Activated CD8-positive, alpha-beta T cell treated with anti-CD3 and anti-CD28 coated beads for 36 hours (primary cell): ENCODE data around the gene ABI1. TPM values are rescaled to one million over a fixed set of nuclear protein-coding genes. Genes with fewer than 3 reads are reported as not detected.

Experiments used
- ATAC-seq: fragments of 200-7000 bp; cut with Tn5 transposase; one replicate; pipeline ENCODE4 v1.10.0; 2021; ENCODE audit warnings: mild to moderate bottlenecking, moderate library complexity
- CTCF ChIA-PET: fragments of 350-600 bp; sonication (Branson Sonifier 250); formaldehyde crosslinking; loops from one replicate; lab custom pipeline; 2021; ENCODE audit warnings: antibody characterized with exemption; lab: Charles Lee
- POLR2A ChIA-PET: fragments of 350-600 bp; sonication (Branson Sonifier 250); formaldehyde crosslinking; loops from one replicate; lab custom pipeline; 2021; ENCODE audit warnings: antibody characterized with exemption; lab: Charles Lee
- DNase-seq: peaks from one replicate; pipeline ENCODE4 v3.0.0-alpha.2; 2020
- H3K27ac Mint-ChIP-seq: one replicate; pipeline ENCODE4 v1.8.0; 2021; ENCODE audit warnings: mild to moderate bottlenecking, mixed read lengths
- H3K27me3 Mint-ChIP-seq: one replicate; pipeline ENCODE4 v1.8.0; 2021; ENCODE audit warnings: mixed read lengths
- H3K36me3 Mint-ChIP-seq: one replicate; pipeline ENCODE4 v1.8.0; 2021; ENCODE audit warnings: low read depth, mixed read lengths
- H3K4me1 Mint-ChIP-seq: one replicate; pipeline ENCODE4 v1.8.0; 2021; ENCODE audit warnings: low read depth, mixed read lengths
- H3K4me3 Mint-ChIP-seq: one replicate; pipeline ENCODE4 v1.8.0; 2021; ENCODE audit warnings: mild to moderate bottlenecking, moderate library complexity, mixed read lengths
- H3K9me3 Mint-ChIP-seq: one replicate; pipeline ENCODE4 v1.8.0; 2021; ENCODE audit warnings: mixed read lengths
- CTCF ChIP-seq: fragments of 200-600 bp; IDR thresholded peaks from one replicate; pipeline ENCODE4 v1.8.0; 2022; ENCODE audit warnings: antibody characterized with exemption, mild to moderate bottlenecking
- intact Hi-C: fragments of 100-400 bp; cut with micrococcal nuclease; formaldehyde crosslinking; loops from one replicate; pipeline ENCODE4 v1.10.0; 2022
- total RNA-seq, 2 experiments: library from RNA; stranded (reverse); gene quantifications; one replicate each; pipeline ENCODE4 v1.2.3, GENCODE V29; 2021

Gene ABI1
- total RNA-seq, 2 experiments from 2014 or later: 32.4 to 37.2 TPM

- Mint-ChIP-seq H3K27me3 (no peaks in the 10 kb centered on the region), H3K4me3 (no peak overlapping the region), H3K27ac (no peak overlapping the region), H3K9me3 (peaks cover 4% of the 10 kb centered on the region), H3K36me3 (peaks cover 33% of the 10 kb centered on the region), H3K4me1 (peaks cover 48% of the 10 kb centered on the region)
- ChIA-PET CTCF (interaction anchor here (0.7 to 2.3 kb wide), 5 partner anchors 9 to 107 kb away, joined by 3 to 7 read pairs (median 3); no protein-coding TSS in a partner anchor), POLR2A (no interaction called here)
- intact Hi-C loops: no loop called here
- no peak for TF ChIP-seq CTCF
- ATAC-seq (no peak), DNase-seq (no peak)
Measured at GRCh38 chr10:26832960-26833359, 27.8 kb downstream of the ABI1 start.

- Mint-ChIP-seq H3K36me3 (peaks cover 33% of the 10 kb centered on the region), H3K4me3 (no peak overlapping the region), H3K4me1 (peaks cover 49% of the 10 kb centered on the region), H3K9me3 (peaks cover 4% of the 10 kb centered on the region), H3K27ac (no peak overlapping the region), H3K27me3 (no peaks in the 10 kb centered on the region)
- no peak for TF ChIP-seq CTCF
- DNase-seq: no peak
- ChIA-PET POLR2A (no interaction called here), CTCF (interaction anchor here (0.6 to 1.0 kb wide), 4 partner anchors 12 to 508 kb away, joined by 3 read pairs; no protein-coding TSS in a partner anchor)
- ATAC-seq: no peak
- intact Hi-C loops: no loop called here
Measured at GRCh38 chr10:26831936-26832335, 28.8 kb downstream of the ABI1 start.

DNA sequence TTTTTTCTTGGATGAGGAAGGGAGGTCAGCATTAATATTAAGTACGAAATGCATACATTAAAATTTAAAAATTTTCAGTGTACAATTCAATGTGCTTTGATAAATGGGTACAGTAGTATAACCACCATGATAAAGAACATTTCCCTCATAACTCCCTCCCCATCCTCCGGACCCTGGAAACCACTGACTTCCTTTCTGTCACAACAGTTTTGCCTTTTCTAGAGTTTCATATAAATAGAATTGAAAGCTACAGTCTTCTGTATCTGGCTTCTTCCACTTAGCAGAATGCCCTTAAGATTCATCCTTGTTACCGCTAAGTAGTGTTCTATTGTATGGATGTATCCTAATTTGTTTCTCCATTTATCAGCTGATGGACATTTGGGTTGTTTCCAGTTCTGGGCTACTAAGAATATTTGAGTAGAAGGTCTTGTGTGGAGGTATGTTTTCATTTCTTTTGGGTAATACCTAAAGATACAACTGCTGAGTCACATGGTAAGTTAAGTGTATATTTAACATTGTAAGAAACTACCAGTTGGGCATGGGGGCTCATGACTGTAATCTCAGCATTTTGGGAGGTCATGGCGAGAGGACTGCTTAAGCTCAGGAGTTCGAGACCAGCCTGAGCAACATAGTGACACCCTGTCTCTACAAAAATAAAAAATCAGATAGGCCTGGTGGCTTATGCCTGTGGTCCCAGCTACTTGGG, 30.8 kb downstream of the ABI1 start:
- POLR2A ChIA-PET: interaction anchor here (1.8 kb wide), 1 partner anchor 14 kb away, joined by 6 read pairs; no protein-coding TSS in a partner anchor
- peaks cover 23% of the 10 kb centered on the region for H3K36me3 Mint-ChIP-seq
- ATAC-seq: peak; percentile 39
- H3K4me1 Mint-ChIP-seq: peaks cover 52% of the 10 kb centered on the region
- intact Hi-C loops: no loop called here
- H3K4me3 Mint-ChIP-seq: no peak overlapping the region
- no peaks in the 10 kb centered on the region for H3K9me3 Mint-ChIP-seq
- H3K27me3 Mint-ChIP-seq: no peaks in the 10 kb centered on the region
- CTCF ChIA-PET: interaction anchor here (0.6 kb wide), 1 partner anchor 134 kb away, joined by 3 read pairs; no protein-coding TSS in a partner anchor
- H3K27ac Mint-ChIP-seq: peak overlapping the region; percentile 65
- no peak for DNase-seq
- TF ChIP-seq CTCF: no peak

GRCh38 chr10:26824015-26824690, 36.6 kb downstream of the ABI1 start:
- CTCF ChIA-PET: interaction anchor here (0.6 to 1.4 kb wide), 4 partner anchors 10 to 98 kb away, joined by 3 to 7 read pairs (median 4); partner anchors contain the start of gene ABI1
- Mint-ChIP-seq H3K36me3 (peaks cover 21% of the 10 kb centered on the region), H3K9me3 (peaks cover 3% of the 10 kb centered on the region), H3K27me3 (no peaks in the 10 kb centered on the region), H3K27ac (peak overlapping the region; percentile 8), H3K4me1 (peaks cover 58% of the 10 kb centered on the region), H3K4me3 (no peak overlapping the region)
- intact Hi-C loops: no loop called here
- TF ChIP-seq CTCF: no peak
- POLR2A ChIA-PET: no interaction called here
- DNase-seq (no peak), ATAC-seq (peak; percentile 51)
